ENCODE measurements around the gene GDPD3. TPM values are rescaled to one million over a fixed set of nuclear protein-coding genes. Genes with fewer than 3 reads are reported as not detected.
"Not testable (repeated sequence)": the region's sequence is repeated elsewhere in the genome, so short reads cannot be mapped to it uniquely, and the experiment has no call there.

Gene GDPD3
- total and polyA plus RNA-seq, 9 of the 15 experiments (the other 6 are each of a cell fraction or from before 2014, with no cell fraction given), result 0.47 to 3.9 (median 1.1) TPM

DNA sequence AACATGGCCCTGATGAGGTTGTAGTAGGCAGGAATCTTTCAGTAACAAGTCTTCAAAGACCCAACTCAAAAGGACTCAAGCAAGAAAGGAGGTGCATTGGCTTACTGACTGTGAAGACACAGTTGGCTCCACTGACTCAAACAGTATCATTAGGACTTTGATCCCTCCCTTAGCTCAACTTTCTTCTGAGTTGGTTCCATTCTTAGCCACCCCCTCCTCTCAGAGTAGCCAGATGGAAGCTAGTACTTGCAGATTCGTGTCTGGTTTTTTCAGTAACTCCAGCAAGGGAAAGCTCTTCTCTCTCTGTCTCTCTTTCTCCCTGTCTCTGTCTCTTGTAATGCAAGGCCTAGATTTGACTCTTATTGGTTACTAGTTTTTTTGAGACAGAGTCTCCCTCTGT, 14.7 kb upstream of the GDPD3 start (continued):
- no peak for TF ChIP-seq CBX8 (IDR thresholded peaks at IDR 0.05; ENCODE audit: borderline replicate concordance, extremely low read depth, low read depth, low read length, poor library complexity, severe bottlenecking)
- TF ChIP-seq, protein P1, sequence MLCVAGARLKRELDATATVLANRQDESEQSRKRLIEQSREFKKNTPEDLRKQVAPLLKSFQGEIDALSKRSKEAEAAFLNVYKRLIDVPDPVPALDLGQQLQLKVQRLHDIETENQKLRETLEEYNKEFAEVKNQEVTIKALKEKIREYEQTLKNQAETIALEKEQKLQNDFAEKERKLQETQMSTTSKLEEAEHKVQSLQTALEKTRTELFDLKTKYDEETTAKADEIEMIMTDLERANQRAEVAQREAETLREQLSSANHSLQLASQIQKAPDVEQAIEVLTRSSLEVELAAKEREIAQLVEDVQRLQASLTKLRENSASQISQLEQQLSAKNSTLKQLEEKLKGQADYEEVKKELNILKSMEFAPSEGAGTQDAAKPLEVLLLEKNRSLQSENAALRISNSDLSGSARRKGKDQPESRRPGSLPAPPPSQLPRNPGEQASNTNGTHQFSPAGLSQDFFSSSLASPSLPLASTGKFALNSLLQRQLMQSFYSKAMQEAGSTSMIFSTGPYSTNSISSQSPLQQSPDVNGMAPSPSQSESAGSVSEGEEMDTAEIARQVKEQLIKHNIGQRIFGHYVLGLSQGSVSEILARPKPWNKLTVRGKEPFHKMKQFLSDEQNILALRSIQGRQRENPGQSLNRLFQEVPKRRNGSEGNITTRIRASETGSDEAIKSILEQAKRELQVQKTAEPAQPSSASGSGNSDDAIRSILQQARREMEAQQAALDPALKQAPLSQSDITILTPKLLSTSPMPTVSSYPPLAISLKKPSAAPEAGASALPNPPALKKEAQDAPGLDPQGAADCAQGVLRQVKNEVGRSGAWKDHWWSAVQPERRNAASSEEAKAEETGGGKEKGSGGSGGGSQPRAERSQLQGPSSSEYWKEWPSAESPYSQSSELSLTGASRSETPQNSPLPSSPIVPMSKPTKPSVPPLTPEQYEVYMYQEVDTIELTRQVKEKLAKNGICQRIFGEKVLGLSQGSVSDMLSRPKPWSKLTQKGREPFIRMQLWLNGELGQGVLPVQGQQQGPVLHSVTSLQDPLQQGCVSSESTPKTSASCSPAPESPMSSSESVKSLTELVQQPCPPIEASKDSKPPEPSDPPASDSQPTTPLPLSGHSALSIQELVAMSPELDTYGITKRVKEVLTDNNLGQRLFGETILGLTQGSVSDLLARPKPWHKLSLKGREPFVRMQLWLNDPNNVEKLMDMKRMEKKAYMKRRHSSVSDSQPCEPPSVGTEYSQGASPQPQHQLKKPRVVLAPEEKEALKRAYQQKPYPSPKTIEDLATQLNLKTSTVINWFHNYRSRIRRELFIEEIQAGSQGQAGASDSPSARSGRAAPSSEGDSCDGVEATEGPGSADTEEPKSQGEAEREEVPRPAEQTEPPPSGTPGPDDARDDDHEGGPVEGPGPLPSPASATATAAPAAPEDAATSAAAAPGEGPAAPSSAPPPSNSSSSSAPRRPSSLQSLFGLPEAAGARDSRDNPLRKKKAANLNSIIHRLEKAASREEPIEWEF (CRISPR knock-in tag; IDR thresholded peaks at IDR 0.05), result no peak

DNA sequence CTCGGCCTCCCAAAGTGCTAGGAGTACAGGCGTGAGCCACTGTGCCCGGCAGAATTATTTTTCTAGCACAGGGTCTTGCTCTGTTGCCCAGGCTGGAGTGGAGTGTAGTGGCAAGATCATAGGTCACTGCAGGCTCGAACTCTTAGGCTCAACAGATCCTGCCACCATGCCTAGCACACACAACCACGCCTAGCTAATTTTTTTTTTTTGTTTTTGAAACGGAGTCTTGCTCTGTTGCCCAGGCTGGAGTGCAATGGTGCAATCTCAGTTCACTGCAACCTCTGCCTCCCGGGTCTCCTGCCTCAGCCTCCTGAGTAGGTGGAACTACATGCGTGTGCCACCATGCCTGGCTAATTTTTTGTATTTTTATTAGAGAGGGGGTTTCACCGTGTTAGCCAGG, 12.4 kb upstream of the GDPD3 start:
- H3K79me2 ChIP-seq (ENCODE audit: control insufficient read depth, insufficient read depth, low read length); H3K9ac ChIP-seq (ENCODE audit: insufficient read depth in 1 of 2, low read depth in 2 of 2, low read length in 2 of 2); DNase-seq (ENCODE audit: extremely low read depth in 1 of 4, low spot score in 3 of 4); H3K27ac ChIP-seq (ENCODE audit: extremely low read depth, low read depth, low read length); BruUV-seq (replicated peaks); H3K4me2 ChIP-seq (ENCODE audit: insufficient read depth, low read length); H3K36me3 ChIP-seq (ENCODE audit: control insufficient read depth, insufficient read depth, low read length); ATAC-seq; H3K9me1 ChIP-seq (ENCODE audit: control insufficient read depth, insufficient read depth, low read length); CTCF ChIA-PET (ENCODE audit: low intra/inter-chr PET ratio); H3K27me3 ChIP-seq (ENCODE audit: control insufficient read depth in 2 of 2, insufficient read depth in 2 of 2, low read length in 2 of 2); H3K4me3 ChIP-seq; FAIRE-seq; H2AFZ ChIP-seq (ENCODE audit: low read depth, low read length); H3K9me3 ChIP-seq (replicated peaks; ENCODE audit: control insufficient read depth, insufficient read depth, low read depth, low read length); intact Hi-C loops (cut with micrococcal nuclease); H4K20me1 ChIP-seq (replicated peaks; ENCODE audit: control insufficient read depth, insufficient read depth, low read length): not testable (repeated sequence)
- in situ Hi-C loops (cut with MboI), result loop anchor here (25.0 kb wide), 1 partner anchor 663 kb away; the partner anchor contains the start of genes BOLA2, SLX1B and SULT1A4
- POLR2A ChIA-PET, result interaction anchor here (0.6 kb wide), 1 partner anchor 55 kb away, joined by 3 read pairs; no protein-coding TSS in a partner anchor
- peak; percentile 79 for TF ChIP-seq ZNF121 (CRISPR knock-in tag; conservative IDR thresholded peaks at IDR 0.05)
- H3K4me1 ChIP-seq (replicated peaks in 1 of 2; ENCODE audit: control insufficient read depth in 2 of 2, insufficient read depth in 2 of 2, low read length in 2 of 2), result peaks cover 0 to 23% of the 10 kb centered on the region in 2 experiments; a peak in 4 of 5 replicates
- 48% methylated on average over 9 of the region's 9 CpGs for WGBS (ENCODE audit: insufficient coverage, low coverage, missing lambda C conversion rate)

Measured in K562 (cell line).